ENCODE measurements around the gene RTL1. TPM values are rescaled to one million over a fixed set of nuclear protein-coding genes. Genes with fewer than 3 reads are reported as not detected.

Gene RTL1
- total RNA-seq, 4 donors from 2014 or later, result not detected

DNA sequence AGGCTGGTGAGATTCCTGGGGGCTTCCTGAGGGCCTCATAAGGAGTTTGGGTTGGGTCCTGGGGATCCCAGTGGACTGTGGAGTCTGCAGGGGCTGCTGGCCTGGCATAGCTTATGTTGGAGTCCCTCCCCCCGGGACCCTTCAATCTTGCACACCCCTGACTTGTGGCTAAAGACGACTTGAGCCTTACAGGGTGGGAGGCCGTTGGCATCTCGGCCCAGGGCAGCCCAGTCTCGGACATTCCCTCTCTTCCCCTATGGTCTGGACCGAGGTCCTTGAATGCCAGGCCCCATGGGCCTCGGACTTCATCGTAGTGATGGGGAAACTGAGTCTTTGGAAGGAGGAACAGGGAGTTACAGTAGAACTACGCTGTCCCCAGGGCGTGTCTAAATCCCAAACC is 12.5 kb downstream of the RTL1 start:
- peak in 2 of 3 donors; percentile 21 to 25 for DNase-seq
- Histone ChIP-seq H3K9me3 (no peaks in the 10 kb centered on the region), H3K27ac (no peak overlapping the region), H3K4me3 (no peak overlapping the region), H3K36me3 (no peaks in the 10 kb centered on the region), H3K27me3 (no peaks in the 10 kb centered on the region), H3K4me1 (no peaks in the 10 kb centered on the region)
- TF ChIP-seq POLR2A (IDR thresholded peaks at IDR 0.05), result no peak
- TF ChIP-seq, protein P1, sequence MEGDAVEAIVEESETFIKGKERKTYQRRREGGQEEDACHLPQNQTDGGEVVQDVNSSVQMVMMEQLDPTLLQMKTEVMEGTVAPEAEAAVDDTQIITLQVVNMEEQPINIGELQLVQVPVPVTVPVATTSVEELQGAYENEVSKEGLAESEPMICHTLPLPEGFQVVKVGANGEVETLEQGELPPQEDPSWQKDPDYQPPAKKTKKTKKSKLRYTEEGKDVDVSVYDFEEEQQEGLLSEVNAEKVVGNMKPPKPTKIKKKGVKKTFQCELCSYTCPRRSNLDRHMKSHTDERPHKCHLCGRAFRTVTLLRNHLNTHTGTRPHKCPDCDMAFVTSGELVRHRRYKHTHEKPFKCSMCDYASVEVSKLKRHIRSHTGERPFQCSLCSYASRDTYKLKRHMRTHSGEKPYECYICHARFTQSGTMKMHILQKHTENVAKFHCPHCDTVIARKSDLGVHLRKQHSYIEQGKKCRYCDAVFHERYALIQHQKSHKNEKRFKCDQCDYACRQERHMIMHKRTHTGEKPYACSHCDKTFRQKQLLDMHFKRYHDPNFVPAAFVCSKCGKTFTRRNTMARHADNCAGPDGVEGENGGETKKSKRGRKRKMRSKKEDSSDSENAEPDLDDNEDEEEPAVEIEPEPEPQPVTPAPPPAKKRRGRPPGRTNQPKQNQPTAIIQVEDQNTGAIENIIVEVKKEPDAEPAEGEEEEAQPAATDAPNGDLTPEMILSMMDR (IDR thresholded peaks at IDR 0.05), result no peak

DNA sequence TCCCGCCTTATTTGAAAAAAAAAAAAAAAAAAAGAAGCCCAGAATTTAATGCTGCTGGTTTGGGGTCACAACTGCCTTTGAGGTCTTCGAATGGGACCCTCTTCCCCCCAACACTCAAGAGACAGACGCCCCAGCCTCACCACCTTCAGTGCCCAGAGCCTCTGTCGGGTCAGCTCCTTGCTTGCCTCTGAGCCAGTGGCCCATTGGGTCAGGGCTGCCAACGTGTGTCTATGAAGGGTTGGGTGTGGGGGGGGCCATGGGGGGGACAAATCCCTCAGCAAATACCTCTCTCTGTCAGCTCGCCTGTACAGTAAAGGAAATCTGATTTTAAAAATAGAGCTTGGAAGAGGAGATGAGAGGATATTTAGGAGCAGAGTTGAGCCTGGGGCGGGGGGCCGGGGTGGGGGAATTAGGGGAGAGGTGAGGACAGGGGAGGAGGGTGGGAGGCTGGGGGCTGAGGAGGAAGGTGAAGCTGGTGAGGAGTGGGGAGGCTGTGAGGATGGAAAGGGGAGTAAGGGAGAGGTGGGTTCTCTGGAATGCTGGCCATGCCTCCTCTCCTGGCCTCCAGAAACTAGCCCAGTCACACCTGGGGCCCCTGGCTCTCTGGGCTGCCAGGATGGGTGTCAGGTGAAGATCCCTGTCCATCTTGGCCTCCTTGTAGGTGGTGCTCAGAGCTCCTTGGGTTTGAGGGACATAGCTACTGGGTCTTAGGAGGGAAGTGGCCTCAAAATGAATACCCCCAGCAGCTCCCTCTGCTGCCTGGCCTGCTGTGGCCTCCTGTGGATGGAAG is 13.3 kb downstream of the RTL1 start:
- Histone ChIP-seq H3K4me1 (no peaks in the 10 kb centered on the region), H3K4me3 (no peak overlapping the region), H3K36me3 (no peaks in the 10 kb centered on the region), H3K27ac (no peak overlapping the region), H3K27me3 (no peaks in the 10 kb centered on the region), H3K9me3 (no peaks in the 10 kb centered on the region)
- TF ChIP-seq, protein P1 (IDR thresholded peaks at IDR 0.05), result no peak
- no peak for TF ChIP-seq POLR2A (IDR thresholded peaks at IDR 0.05)
- peak in 2 of 3 donors; percentile 24 to 32 for DNase-seq

- Histone ChIP-seq H3K36me3 (no peaks in the 10 kb centered on the region), H3K4me1 (no peaks in the 10 kb centered on the region), H3K4me3 (no peak overlapping the region), H3K27ac (no peak overlapping the region), H3K9me3 (no peaks in the 10 kb centered on the region), H3K27me3 (no peaks in the 10 kb centered on the region)
- peak in 2 of 3 donors; percentile 21 to 25 for DNase-seq
- TF ChIP-seq, protein P1 (IDR thresholded peaks at IDR 0.05), result no peak
- TF ChIP-seq POLR2A (IDR thresholded peaks at IDR 0.05), result no peak
Measured at GRCh38 chr14:100889641-100890040, 13.9 kb downstream of the RTL1 start.

DNA sequence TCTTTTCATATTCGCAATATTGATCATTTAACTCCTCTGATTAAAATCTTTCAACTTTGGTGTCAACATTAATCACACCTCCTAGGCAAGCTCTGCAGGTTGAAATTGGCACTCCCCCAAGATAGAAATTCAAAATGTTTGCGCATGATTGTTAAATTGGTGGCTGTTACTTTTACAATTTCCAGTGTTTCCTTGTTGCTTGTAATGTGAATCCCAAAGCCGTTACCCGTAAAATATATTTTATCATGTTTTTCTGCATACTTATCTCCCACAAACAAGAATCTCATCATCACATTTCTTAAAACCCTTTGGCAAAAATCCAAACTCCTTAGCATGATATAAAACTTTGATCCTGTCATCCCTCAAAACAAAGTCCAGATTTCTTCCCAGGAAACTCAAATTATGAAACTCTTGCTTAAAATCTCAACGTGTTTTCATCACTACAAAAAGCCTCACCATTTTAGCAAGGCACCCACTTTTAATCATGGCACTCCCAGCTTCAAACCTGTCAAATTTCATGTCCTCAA is 14.7 kb downstream of the RTL1 start:
- no peak for TF ChIP-seq POLR2A (IDR thresholded peaks at IDR 0.05)
- TF ChIP-seq, protein P1 (IDR thresholded peaks at IDR 0.05), result no peak
- Histone ChIP-seq H3K27me3 (no peaks in the 10 kb centered on the region), H3K4me3 (no peak overlapping the region), H3K4me1 (no peaks in the 10 kb centered on the region), H3K9me3 (no peaks in the 10 kb centered on the region), H3K27ac (no peak overlapping the region), H3K36me3 (no peaks in the 10 kb centered on the region)
- no peak for DNase-seq

GRCh38 chr14:100887728-100888335 is 15.7 kb downstream of the RTL1 start:
- H3K4me3 ChIP-seq, result no peak overlapping the region
- TF ChIP-seq, protein P1 (IDR thresholded peaks at IDR 0.05), result no peak
- TF ChIP-seq POLR2A (IDR thresholded peaks at IDR 0.05), result no peak
- H3K36me3 ChIP-seq, result no peaks in the 10 kb centered on the region
- peak in 1 of 3 donors; percentile 10 for DNase-seq
- H3K27ac ChIP-seq, result no peak overlapping the region
- no peaks in the 10 kb centered on the region for H3K9me3 ChIP-seq
- H3K27me3 ChIP-seq, result no peaks in the 10 kb centered on the region
- no peaks in the 10 kb centered on the region for H3K4me1 ChIP-seq

Measured in Peyer's patch (tissue), 4 donors.